Fibroblast of peridontal ligament (primary cell): ENCODE data around the gene UTS2R.
"Not testable (repeated sequence)": the region's sequence is repeated elsewhere in the genome, so short reads cannot be mapped to it uniquely, and the experiment has no call there.

Experiments used
- DNase-seq: peaks from one replicate; pipeline ENCODE4 v3.0.0-alpha.2; 2010; ENCODE audit errors: extremely low read depth

The UTS2R gene

GRCh38 chr17:82408288-82408937 is 36.8 kb downstream of the UTS2R start:
- DNase-seq = no peak

GRCh38 chr17:82408938-82409318 is 37.4 kb downstream of the UTS2R start:
- DNase-seq = no peak

- DNase-seq = no peak
Measured at GRCh38 chr17:82410014-82410716, 38.6 kb downstream of the UTS2R start.

- no peak for DNase-seq
Measured at GRCh38 chr17:82411396-82412053, 40.0 kb downstream of the UTS2R start.

- DNase-seq = not testable (repeated sequence)
Measured at GRCh38 chr17:82412081-82412480, 40.5 kb downstream of the UTS2R start.

GRCh38 chr17:82412535-82413520 is 41.3 kb downstream of the UTS2R start:
- no peak for DNase-seq

- DNase-seq = peak; percentile 75
Measured at GRCh38 chr17:82414548-82415281, 43.1 kb downstream of the UTS2R start.

GRCh38 chr17:82415336-82415735 is 43.8 kb downstream of the UTS2R start:
- no peak for DNase-seq

GRCh38 chr17:82415786-82416185 is 44.2 kb downstream of the UTS2R start:
- DNase-seq = no peak

- no peak for DNase-seq
Measured at GRCh38 chr17:82416264-82416663, 44.7 kb downstream of the UTS2R start.

GRCh38 chr17:82416771-82417170 is 45.2 kb downstream of the UTS2R start:
- no peak for DNase-seq

GRCh38 chr17:82418001-82418986 is 46.7 kb downstream of the UTS2R start, which contains the start of the genes HEXD and OGFOD3:
TSS of gene HEXD (plus strand) at chr17:82418347. CDS start at chr17:82419800, 1,453 bp downstream.
TSS of gene OGFOD3 (minus strand) at chr17:82418586. CDS start at chr17:82418485, 101 bp downstream.
- DNase-seq = peak; percentile 56

- DNase-seq = peak; percentile 41
Measured at GRCh38 chr17:82419540-82419939, 48.0 kb downstream of the UTS2R start.

GRCh38 chr17:82424001-82424862 is 52.7 kb downstream of the UTS2R start:
- DNase-seq = peak; percentile 64

- DNase-seq = no peak
Measured at GRCh38 chr17:82424863-82425159, 53.2 kb downstream of the UTS2R start.
